HepG2 (cell line): ENCODE measurements around the gene KNG1. TPM values are rescaled to one million over a fixed set of nuclear protein-coding genes. Genes with fewer than 3 reads are reported as not detected.

Experiments used
- DR1 ChIP-seq: sonication (generic); formaldehyde crosslinking; IDR thresholded peaks from 2 replicates; pipeline ENCODE4 v1.8.0; 2021; ENCODE audit warnings: mild to moderate bottlenecking, missing genetic modification reagents, inconsistent platforms
- MAZ ChIP-seq, 2 experiments: sonication (generic) in 1 of 2; formaldehyde crosslinking in 1 of 2; IDR thresholded peaks; 2 replicates each; pipeline versions ENCODE4 v1.5.0 to v1.6.1; 2012 to 2020; ENCODE audit warnings: low read depth in 2 of 2, mild to moderate bottlenecking in 2 of 2, borderline replicate concordance in 1 of 2, improper control_type of control experiment in 1 of 2, low read length in 1 of 2, missing genetic modification reagents in 1 of 2, moderate library complexity in 1 of 2
- MEIS1 ChIP-seq: sonication (generic); formaldehyde crosslinking; IDR thresholded peaks from 2 replicates; pipeline ENCODE4 v1.9.0; 2021; ENCODE audit warnings: mild to moderate bottlenecking, missing genetic modification reagents, moderate library complexity, borderline replicate concordance
- MXD1 ChIP-seq: sonication (generic); formaldehyde crosslinking; IDR thresholded peaks from 2 replicates; pipeline ENCODE4 v1.4.0; 2020; ENCODE audit warnings: mild to moderate bottlenecking, missing genetic modification reagents
- NFE2L1 ChIP-seq: sonication (generic); formaldehyde crosslinking; IDR thresholded peaks from 2 replicates; pipeline ENCODE4 v1.4.0; 2020; ENCODE audit warnings: missing genetic modification reagents, mild to moderate bottlenecking, borderline replicate concordance
- REL ChIP-seq: sonication (generic); formaldehyde crosslinking; conservative IDR thresholded peaks from 2 replicates; pipeline ENCODE4 v1.8.0; 2022; ENCODE audit warnings: mild to moderate bottlenecking, missing genetic modification reagents, moderate library complexity
- TFE3 ChIP-seq: IDR thresholded peaks from 2 replicates; pipeline ENCODE4 v1.6.1; 2016
- ZNF350 ChIP-seq: sonication (generic); formaldehyde crosslinking; IDR thresholded peaks from 2 replicates; pipeline ENCODE4 v1.4.0; 2020; ENCODE audit warnings: mild to moderate bottlenecking, low read depth, missing genetic modification reagents, borderline replicate concordance
- ZNF430 ChIP-seq: sonication (generic); formaldehyde crosslinking; IDR thresholded peaks from 2 replicates; pipeline ENCODE4 v1.9.0; 2021; ENCODE audit warnings: mild to moderate bottlenecking, missing genetic modification reagents
- ZNF468 ChIP-seq: sonication (generic); formaldehyde crosslinking; IDR thresholded peaks from 2 replicates; pipeline ENCODE4 v1.8.0; 2022; ENCODE audit warnings: mild to moderate bottlenecking, moderate library complexity, missing genetic modification reagents
- ZNF556 ChIP-seq: sonication (generic); formaldehyde crosslinking; IDR thresholded peaks from 2 replicates; pipeline ENCODE4 v1.4.0; 2020; ENCODE audit warnings: mild to moderate bottlenecking, missing genetic modification reagents, borderline replicate concordance
- ZNF567 ChIP-seq: sonication (generic); formaldehyde crosslinking; IDR thresholded peaks from 2 replicates; pipeline ENCODE4 v1.8.1; 2023; ENCODE audit warnings: mild to moderate bottlenecking, missing genetic modification reagents, borderline replicate concordance
- ZNF770 ChIP-seq: sonication (generic); formaldehyde crosslinking; IDR thresholded peaks from 2 replicates; pipeline ENCODE4 v1.5.0; 2020; ENCODE audit warnings: mild to moderate bottlenecking, missing genetic modification reagents
- polyA plus RNA-seq, 8 experiments: library from polyadenylated mRNA; depleted of rRNA in 3 of 8; stranded (reverse) in 7 of 8; unstranded in 1 of 8; fragments of >200 nt; fragmentation: Illumina TruSeq in 4 of 8; extraction: Trizol in 4 of 8; gene quantifications; 2 replicates each; pipeline versions ENCODE4 v1.2.1 to v1.2.3, GENCODE V29; 2011 to 2016; ENCODE audit warnings: low read depth in 4 of 8, missing spikeins in 1 of 8, mixed read lengths in 1 of 8; ENCODE audit not compliant: insufficient read depth in 1 of 8
- total RNA-seq, 5 experiments: library from RNA; depleted of rRNA; stranded (reverse); fragments of >200 nt; fragmentation: Illumina TruSeq; extraction: Trizol; gene quantifications; 2 replicates each; pipeline ENCODE4 v1.2.3, GENCODE V29; 2016; ENCODE audit warnings: low read depth in 1 of 5
- TF ChIP-seq, protein P1 (sequence below): IDR thresholded peaks from 2 replicates; pipeline ENCODE4 v1.6.1; 2016; ENCODE audit warnings: low read depth, missing genetic modification reagents, missing compliant biosample characterization
- TF ChIP-seq, protein P2 (sequence below): sonication (generic); formaldehyde crosslinking; IDR thresholded peaks from 2 replicates; pipeline ENCODE4 v1.5.0; 2020; ENCODE audit warnings: missing genetic modification reagents
- TF ChIP-seq, protein P3 (sequence below): sonication (generic); formaldehyde crosslinking; IDR thresholded peaks from 2 replicates; pipeline ENCODE4 v1.4.0; 2020; ENCODE audit warnings: mild to moderate bottlenecking, missing genetic modification reagents

The KNG1 gene
- total and polyA plus RNA-seq, 2 of the 13 experiments (the other 11 are each of a cell fraction or from before 2014, with no cell fraction given), result 6.5 to 7.0 TPM

DNA sequence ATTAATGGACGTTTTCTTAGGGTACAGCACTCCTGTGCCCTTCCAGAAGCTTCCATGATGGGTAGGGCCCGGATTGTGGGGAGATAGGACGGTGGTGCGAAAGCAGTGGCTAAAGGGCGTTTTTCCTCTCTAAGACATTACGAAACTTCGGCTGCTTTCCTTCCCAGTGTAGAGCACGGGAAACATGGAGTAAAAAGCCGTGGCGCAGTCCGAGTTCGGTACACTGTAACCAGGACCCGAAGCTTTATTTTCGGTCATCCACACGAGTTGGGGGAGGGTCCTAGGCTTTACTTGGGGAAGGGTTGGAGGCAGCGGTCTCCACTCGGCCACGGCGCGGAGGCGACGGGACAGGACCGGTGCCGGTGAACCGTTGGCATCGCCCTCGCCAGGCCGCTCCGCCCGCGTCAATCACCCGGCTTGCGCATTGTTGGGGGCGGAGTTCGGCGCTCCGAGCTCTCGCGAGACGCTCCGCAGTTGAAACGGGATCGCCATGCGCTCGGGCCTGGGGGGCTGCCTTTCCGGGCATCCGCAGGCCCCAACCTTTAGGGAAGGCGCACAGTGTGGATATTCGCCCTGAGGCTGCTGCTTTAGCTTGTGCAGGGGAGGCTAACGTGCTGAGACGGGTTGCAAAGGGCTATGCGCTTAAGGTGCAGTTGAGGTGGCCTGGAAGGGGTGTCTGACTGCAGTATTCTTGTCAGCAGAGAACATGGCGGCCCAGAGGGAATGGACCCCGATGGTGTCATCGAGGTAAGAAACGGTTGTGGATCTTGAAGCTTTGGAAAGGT is 66.8 kb downstream of the KNG1 start (continued):
- TF ChIP-seq MAZ (IDR thresholded peaks at IDR 0.05; ENCODE audit: borderline replicate concordance, low read depth, low read length), result no peak
- TF ChIP-seq MAZ (CRISPR knock-in tag; IDR thresholded peaks at IDR 0.05; ENCODE audit: low read depth), result no peak
- 0 out of 2 replicates have a peak, but pooled peaks have one; percentile 61 for TF ChIP-seq ZNF468
- no peak; the same call in 1 of the 2 replicates for TF ChIP-seq MXD1 (CRISPR knock-in tag)
- TF ChIP-seq ZNF567 (CRISPR knock-in tag), result no peak
- 0 out of 2 replicates have a peak, but pooled peaks have one; percentile 34 for TF ChIP-seq DR1 (CRISPR knock-in tag)
- TF ChIP-seq, protein P1, sequence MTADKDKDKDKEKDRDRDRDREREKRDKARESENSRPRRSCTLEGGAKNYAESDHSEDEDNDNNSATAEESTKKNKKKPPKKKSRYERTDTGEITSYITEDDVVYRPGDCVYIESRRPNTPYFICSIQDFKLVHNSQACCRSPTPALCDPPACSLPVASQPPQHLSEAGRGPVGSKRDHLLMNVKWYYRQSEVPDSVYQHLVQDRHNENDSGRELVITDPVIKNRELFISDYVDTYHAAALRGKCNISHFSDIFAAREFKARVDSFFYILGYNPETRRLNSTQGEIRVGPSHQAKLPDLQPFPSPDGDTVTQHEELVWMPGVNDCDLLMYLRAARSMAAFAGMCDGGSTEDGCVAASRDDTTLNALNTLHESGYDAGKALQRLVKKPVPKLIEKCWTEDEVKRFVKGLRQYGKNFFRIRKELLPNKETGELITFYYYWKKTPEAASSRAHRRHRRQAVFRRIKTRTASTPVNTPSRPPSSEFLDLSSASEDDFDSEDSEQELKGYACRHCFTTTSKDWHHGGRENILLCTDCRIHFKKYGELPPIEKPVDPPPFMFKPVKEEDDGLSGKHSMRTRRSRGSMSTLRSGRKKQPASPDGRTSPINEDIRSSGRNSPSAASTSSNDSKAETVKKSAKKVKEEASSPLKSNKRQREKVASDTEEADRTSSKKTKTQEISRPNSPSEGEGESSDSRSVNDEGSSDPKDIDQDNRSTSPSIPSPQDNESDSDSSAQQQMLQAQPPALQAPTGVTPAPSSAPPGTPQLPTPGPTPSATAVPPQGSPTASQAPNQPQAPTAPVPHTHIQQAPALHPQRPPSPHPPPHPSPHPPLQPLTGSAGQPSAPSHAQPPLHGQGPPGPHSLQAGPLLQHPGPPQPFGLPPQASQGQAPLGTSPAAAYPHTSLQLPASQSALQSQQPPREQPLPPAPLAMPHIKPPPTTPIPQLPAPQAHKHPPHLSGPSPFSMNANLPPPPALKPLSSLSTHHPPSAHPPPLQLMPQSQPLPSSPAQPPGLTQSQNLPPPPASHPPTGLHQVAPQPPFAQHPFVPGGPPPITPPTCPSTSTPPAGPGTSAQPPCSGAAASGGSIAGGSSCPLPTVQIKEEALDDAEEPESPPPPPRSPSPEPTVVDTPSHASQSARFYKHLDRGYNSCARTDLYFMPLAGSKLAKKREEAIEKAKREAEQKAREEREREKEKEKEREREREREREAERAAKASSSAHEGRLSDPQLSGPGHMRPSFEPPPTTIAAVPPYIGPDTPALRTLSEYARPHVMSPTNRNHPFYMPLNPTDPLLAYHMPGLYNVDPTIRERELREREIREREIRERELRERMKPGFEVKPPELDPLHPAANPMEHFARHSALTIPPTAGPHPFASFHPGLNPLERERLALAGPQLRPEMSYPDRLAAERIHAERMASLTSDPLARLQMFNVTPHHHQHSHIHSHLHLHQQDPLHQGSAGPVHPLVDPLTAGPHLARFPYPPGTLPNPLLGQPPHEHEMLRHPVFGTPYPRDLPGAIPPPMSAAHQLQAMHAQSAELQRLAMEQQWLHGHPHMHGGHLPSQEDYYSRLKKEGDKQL (CRISPR knock-in tag), result no peak
- TF ChIP-seq, protein P2, sequence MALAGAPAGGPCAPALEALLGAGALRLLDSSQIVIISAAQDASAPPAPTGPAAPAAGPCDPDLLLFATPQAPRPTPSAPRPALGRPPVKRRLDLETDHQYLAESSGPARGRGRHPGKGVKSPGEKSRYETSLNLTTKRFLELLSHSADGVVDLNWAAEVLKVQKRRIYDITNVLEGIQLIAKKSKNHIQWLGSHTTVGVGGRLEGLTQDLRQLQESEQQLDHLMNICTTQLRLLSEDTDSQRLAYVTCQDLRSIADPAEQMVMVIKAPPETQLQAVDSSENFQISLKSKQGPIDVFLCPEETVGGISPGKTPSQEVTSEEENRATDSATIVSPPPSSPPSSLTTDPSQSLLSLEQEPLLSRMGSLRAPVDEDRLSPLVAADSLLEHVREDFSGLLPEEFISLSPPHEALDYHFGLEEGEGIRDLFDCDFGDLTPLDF, result no peak
- peak; percentile 83 for TF ChIP-seq MEIS1 (CRISPR knock-in tag)
- no peak for TF ChIP-seq ZNF770
- no peak for TF ChIP-seq ZNF430 (CRISPR knock-in tag)
- 0 out of 2 replicates have a peak, but pooled peaks have one; percentile 46 for TF ChIP-seq ZNF556
- TF ChIP-seq TFE3 (CRISPR knock-in tag), result peak; percentile 41; the same call in 1 of the 2 replicates
- TF ChIP-seq ZNF350 (CRISPR knock-in tag), result peak; percentile 14; the same call in 1 of the 2 replicates
- TF ChIP-seq NFE2L1 (CRISPR knock-in tag), result no peak
- TF ChIP-seq, protein P3, sequence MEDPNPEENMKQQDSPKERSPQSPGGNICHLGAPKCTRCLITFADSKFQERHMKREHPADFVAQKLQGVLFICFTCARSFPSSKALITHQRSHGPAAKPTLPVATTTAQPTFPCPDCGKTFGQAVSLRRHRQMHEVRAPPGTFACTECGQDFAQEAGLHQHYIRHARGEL (CRISPR knock-in tag), result no peak
- no peak for TF ChIP-seq REL
